ENCODE measurements around the gene BMP5.

BMP5 gene

GRCh38 chr6:55802259-55802658, 73.1 kb downstream of the BMP5 start:
- DNase-seq: no peak

DNA sequence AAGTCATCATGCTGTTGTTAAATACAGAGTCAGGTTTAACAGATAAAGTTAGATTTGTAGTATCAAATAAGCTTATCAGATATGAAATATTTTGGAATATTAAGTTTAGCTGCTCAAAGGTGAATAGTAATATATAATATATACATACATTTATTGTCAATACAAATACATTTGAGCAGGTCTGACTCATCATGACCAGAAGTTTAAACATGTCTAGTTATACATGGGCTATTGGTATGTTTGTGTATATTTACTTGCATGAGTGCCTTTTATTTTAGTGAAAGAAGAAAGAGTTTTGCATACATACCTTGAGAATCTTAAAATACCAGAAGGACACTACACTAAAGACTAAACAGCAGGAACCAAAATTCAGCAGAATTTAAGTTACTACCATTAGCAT, 76.8 kb downstream of the BMP5 start:
- no peak for DNase-seq

DNA sequence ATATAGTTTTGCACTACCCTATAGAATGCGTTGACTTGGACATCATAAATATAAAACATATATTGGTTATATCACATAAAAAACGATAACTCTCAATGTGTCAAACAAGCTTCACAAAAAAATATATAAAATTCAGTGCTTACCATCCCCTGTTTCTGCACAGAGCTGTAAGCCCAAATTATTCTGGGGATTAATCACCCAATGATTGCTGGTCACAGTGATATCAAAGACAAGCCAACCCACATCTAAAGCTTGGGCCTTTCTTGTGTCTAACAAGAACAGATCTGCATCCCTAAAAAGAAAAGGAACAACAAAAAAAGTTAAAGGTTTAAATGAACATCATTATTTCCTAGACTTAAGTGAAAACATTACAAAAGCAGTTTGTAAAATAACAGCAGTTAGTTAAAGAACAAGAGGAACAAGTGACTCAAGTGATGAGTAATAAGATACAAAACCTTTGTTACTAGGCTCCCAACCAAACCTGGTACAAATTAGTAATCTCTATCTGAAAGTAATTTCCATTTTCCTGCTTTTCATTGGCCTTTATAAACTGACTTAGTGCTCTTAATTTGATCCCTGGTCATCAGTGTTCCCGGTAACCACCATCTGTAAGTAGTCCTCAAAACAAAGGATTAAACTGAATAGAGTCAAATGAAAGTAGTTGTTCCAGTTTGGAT, 81.1 kb downstream of the BMP5 start:
- DNase-seq: no peak

DNA sequence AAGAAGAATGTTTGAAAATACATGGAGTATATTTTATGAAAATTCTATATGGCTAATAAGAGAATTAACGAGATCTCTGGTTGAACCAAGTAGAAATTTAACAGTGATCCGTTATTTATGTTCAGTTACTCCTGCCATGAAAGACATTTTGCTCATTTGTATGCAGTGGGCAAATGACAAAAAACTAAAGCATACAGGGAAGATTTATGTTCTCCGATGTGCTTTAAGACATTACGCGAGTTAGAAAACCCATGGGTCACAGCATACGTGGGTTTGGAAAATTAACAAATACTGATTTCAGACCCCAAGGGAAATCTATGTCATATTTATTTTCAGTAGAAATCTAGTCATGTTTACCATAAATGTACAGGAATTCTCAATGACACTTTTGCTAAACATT, 90.1 kb downstream of the BMP5 start:
- no peak for DNase-seq

- no peak for DNase-seq
Observed at GRCh38 chr6:55782275-55782674, 93.1 kb downstream of the BMP5 start.

- no peak for DNase-seq
Observed at GRCh38 chr6:55778705-55779104, 96.7 kb downstream of the BMP5 start.

- DNase-seq: no peak
Observed at GRCh38 chr6:55777469-55777868, 97.9 kb downstream of the BMP5 start.

DNA sequence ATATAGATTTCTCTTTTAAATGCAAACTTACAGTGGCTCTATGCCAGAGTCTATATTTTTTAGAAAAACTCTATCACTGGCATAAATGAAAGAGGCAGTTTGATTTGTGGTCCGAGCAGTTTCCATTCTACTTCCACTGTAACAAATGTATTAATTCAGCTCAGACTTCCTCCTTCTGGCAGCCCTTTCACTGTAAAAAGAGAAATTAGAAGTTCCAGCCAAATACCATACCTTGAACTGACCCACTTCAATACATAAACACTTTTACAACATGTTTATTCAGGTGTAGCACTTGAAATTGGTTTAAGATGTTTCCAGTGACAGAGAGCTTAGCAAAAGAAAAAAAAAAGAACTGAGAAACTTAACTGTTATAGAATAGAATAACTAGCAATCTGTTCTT, 99.3 kb downstream of the BMP5 start:
- no peak for DNase-seq

DNA sequence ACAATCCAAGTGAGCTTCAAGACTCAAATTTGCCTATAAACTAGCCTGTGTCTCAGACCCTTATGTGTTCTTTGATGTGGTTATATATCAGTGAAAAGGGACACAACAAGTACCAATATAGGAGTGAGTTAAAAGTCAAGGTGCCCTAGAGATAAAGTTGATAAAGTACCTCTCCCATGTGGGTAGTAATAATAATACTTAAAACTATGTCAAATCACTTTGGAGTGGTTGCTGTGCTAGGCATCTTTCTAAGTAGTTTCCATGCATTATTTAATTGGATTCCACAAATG, 100.4 kb downstream of the BMP5 start:
- DNase-seq: no peak

DNA sequence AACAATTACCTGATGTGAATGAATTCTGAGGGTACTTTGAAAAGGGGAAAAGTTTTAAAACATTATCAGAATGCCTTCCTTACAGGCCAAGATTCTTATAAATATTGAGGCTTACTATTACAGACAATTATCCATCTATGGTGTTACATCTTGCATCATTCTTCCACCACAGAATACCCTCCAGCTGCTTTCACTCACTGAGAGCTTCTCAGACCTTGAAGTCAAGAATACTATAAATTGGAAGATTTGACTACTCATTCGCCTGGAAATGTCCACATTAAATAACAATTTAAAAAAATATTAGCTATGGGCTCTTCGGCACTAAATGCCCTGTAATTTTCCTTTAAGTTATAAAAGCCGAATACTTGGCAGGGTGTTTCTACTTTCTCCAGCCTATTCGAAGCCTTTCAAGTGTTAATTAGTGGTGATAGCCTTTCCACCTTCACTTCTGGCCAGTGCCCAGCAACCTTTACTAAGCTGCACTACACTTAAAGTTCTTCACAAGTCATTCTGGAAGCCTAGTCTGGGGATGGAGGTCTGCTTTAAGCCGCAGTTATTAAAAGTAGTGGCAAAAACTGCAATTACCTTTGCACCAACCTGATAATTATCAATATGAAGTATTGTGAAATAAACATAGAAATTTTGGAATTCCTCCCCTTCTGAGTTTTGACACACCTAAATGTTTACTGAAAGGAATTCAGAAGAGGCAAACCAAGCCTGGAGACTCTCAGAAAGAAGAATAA, 100.9 kb downstream of the BMP5 start:
- DNase-seq: no peak

DNA sequence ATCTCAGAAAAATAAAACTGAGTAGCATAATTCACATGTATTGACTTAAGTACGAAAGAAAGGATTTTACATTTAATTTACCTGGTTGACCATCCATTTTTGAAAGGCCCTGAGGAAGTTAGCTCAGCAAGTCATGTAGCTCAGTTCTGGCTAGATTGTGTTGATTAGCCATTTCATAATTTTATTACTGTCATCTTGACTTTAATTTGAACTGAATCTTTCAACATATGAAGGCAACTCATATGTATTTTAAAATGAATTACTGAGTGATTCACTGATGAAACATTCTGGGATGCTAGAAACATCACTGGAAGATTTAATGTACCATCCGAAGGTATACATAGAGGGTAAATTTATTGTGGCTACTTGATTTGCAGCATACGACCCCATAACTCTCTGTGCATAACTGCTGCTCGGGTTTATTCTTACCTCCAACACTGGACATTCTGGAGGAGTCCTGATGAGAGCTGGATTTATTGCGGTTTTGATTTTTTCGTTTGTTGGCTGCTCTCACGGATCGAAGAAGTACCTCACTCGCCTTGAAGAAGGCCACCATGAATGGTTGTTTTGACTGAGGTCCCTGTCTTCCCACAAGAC, 101.7 kb downstream of the BMP5 start:
- DNase-seq: no peak

DNA sequence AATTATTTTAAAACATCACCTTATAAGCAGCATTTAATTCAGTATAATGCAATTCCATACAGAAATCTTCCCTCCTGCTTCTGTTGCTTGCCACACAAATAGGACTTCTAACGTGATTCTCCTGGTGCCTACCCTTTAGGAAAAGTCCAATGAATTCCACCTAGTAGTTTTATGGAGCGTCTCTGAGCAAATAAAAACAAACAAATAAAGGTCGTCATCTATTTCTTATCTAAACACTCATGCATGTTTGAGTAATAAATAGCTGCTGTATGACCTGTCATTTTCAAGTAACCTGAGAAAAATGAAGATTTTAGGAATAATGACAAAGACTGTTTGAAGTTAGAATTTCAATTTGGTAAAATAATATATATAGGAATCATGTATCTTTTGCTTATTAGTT, 102.7 kb downstream of the BMP5 start:
- DNase-seq: no peak

- no peak for DNase-seq
Observed at GRCh38 chr6:55759536-55759935, 115.9 kb downstream of the BMP5 start.

DNA sequence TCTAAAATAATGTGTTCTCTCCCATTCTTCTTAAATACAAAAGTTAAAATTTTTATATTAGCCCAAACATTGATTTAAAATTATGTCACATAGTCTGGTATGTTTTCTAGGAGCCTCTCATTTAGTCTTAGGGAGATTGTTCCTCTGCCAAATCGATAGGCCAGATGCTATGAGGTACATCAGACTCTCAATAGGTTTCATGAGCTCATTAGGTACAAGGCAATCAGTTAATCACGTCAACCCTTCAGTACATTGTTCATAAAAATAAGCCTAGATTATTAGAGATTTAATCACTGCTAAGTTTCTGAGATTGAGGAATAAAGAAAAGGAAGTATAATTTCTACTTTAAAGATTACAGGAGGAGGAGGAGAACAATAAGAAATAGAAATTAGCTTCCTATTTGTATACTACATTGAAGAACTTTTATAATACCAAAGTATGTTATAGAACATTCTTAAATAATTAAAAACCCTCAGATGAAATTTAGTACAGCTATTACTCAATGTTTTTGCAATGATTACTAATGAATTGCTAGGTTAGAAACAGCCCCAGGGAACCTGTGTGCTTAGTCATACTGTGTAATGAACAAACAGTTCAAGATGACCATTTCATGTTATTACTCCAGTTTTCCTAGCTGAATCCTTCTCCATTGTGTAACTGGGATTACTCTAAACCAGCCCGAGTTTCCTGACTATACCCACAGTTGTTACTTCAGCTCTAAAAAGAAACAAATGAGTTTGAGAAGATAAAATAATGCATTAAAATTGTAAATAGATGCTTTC, 117.0 kb downstream of the BMP5 start:
- no peak for DNase-seq

DNA sequence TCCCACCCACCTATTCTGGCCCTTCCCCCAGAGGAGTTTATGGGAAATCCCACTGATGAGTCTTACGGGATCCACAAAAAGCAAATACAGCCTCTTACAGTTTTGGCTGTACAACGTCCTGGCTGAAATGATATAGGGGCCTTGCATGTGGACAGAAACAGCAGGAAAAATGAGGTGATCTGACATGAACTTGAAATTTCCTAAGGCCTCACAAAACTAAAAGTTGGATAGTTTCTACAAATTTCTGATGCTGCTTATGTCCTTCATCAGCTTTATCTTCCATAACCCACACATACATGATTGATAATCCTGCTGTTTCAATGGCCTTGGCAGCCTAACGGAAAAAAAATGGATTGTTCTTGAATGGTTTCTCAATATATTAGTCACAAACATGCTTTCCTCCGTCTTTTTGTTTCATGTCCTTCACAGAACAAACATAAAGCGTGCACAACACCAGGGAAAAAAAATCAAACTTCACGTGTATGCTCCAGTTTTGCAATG, 118.8 kb downstream of the BMP5 start:
- no peak for DNase-seq

DNA sequence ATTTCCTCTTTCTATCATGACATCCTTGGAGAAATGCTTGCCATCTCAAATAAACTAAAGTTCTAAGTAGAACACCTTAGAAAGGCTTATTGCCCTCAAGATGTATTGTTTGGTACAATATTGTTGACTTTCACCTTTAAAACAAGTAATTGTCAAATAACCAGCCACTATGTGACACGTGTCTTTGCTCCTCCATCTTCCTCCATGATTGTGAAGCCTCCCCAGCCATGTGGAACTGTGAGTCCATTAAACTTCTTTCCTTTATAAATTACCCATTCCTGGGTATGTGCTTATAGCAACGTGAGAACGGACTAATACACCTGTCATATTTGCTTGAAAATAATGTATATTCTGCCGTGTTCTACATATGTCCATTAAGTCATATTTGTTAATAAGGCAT, 126.5 kb downstream of the BMP5 start:
- DNase-seq: no peak

GRCh38 chr6:55746473-55746872, 128.9 kb downstream of the BMP5 start:
- no peak for DNase-seq

GRCh38 chr6:55734256-55734655, 141.1 kb downstream of the BMP5 start:
- DNase-seq: no peak

GRCh38 chr6:55729665-55730064, 145.7 kb downstream of the BMP5 start:
- DNase-seq: no peak

- no peak for DNase-seq
Observed at GRCh38 chr6:55726144-55726543, 149.2 kb downstream of the BMP5 start.

GRCh38 chr6:55714831-55715230, 160.6 kb downstream of the BMP5 start:
- DNase-seq: no peak

GRCh38 chr6:55713436-55713835, 162.0 kb downstream of the BMP5 start:
- DNase-seq: no peak

- DNase-seq: no peak
Observed at GRCh38 chr6:55708711-55709110, 166.7 kb downstream of the BMP5 start.

Measured in inflammatory macrophage treated with lipopolysaccharide for 1 hour (primary cell).